ENCODE data around the gene BICD2.

- TF ChIP-seq POLR2A (IDR thresholded peaks at IDR 0.05) (no peak), CTCF (IDR thresholded peaks at IDR 0.05 in 8 of 11, conservative IDR thresholded peaks at IDR 0.05 in 3 of 11) (no peak), POLR2AphosphoS5 (IDR thresholded peaks at IDR 0.05) (no peak)
Observed at GRCh38 chr9:92795000-92795399, 30.4 kb upstream of the BICD2 start.
